Measurements from ENCODE around the gene COX7B2.
A peak's percentile ranks its signal among the peaks of the same experiment; 100 is the strongest.

The COX7B2 gene

DNA sequence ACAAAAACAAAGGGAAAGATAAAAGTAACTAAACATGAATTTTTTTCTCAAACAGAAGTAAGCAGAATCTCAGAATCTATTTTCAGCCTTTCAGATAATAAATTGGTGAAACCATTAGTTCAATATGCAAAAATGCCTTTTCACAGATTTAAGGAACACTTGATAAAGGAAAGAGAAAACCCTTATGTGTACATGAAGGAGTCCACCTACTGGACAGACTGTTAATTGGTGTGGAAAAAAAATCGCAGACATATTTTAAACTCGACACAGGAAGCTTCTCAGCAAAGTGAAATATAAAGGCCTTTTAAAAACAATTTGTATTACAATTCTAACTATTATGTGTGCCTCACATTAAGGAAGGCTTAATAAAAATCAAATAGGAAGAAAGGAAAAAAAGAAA is 22.3 kb downstream of the COX7B2 start:
- no peak for DNase-seq

DNA sequence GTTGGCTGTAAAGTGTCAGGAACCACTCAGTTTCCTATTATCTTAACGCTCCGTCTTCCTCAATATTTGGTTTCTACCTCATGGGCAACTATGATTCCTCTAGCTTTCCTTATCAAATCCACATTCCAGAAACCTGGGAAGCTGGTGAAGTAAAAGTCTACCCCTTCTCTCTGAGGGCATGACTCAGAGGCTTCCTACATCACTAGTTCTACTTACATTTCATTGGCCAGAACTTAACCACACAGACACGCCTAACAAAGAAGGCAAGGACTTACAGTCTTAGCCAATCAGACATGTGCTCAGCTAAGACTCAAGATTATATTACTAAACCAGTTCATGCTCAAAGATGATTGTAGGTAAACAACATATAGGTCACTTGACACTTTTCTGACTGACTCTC is 30.4 kb downstream of the COX7B2 start:
- DNase-seq = no peak

GRCh38 chr4:46874811-46875210 is 34.2 kb downstream of the COX7B2 start:
- DNase-seq = no peak

- DNase-seq = no peak
Observed at GRCh38 chr4:46870411-46870810, 38.6 kb downstream of the COX7B2 start.

- DNase-seq = no peak
Observed at GRCh38 chr4:46856333-46856732, 52.7 kb downstream of the COX7B2 start.

- DNase-seq = no peak
Observed at GRCh38 chr4:46852800-46853199, 56.2 kb downstream of the COX7B2 start.

GRCh38 chr4:46850026-46850425 is 59.0 kb downstream of the COX7B2 start:
- no peak for DNase-seq

GRCh38 chr4:46844325-46844917 is 64.6 kb downstream of the COX7B2 start:
- peak; percentile 55 for DNase-seq

GRCh38 chr4:46839128-46839527 is 69.9 kb downstream of the COX7B2 start:
- DNase-seq = peak; percentile 10

- DNase-seq = no peak
Observed at GRCh38 chr4:46837639-46838038, 71.4 kb downstream of the COX7B2 start.

DNA sequence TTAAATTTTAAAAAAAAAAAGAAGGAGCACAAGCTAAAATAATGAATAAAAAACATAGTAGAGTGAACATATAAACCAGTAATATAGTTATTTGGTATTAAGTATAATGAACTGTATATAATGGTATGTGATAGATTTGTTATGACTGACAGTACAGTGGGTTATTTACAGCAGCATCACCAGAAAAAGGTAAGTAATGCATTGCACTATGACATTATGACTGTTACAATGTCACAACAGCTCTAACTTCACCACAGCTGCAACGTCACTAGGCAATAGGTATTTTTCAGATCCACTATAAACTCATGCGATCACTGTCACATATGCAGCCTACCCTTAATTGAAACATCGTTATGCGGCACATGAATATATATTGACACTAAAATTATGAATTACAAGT is 72.5 kb downstream of the COX7B2 start:
- DNase-seq = no peak

GRCh38 chr4:46830971-46831454 is 78.0 kb downstream of the COX7B2 start:
- DNase-seq = no peak

DNA sequence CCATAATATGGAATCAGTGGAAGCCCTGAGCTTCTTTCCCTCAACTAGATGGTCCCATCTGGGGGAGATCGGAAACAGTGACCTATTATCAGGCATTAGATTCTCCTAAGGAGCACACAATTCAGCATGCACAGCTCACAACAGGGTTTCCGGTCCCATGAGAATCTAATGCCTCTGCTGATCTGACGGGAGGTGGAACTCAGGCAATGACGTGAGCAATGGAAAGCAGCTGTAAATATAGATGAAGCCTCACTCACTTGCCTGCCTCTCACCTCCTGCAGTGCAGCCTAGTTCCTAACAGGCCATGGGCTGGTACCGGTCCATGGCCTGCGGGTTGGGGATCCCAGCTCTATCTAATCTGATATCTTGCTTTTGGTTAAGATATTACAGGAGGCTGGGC is 88.9 kb downstream of the COX7B2 start:
- DNase-seq = no peak

GRCh38 chr4:46819095-46819494 is 90.0 kb downstream of the COX7B2 start:
- no peak for DNase-seq

- no peak for DNase-seq
Observed at GRCh38 chr4:46818604-46819003, 90.4 kb downstream of the COX7B2 start.

- DNase-seq = no peak
Observed at GRCh38 chr4:46817806-46818205, 91.2 kb downstream of the COX7B2 start.

DNA sequence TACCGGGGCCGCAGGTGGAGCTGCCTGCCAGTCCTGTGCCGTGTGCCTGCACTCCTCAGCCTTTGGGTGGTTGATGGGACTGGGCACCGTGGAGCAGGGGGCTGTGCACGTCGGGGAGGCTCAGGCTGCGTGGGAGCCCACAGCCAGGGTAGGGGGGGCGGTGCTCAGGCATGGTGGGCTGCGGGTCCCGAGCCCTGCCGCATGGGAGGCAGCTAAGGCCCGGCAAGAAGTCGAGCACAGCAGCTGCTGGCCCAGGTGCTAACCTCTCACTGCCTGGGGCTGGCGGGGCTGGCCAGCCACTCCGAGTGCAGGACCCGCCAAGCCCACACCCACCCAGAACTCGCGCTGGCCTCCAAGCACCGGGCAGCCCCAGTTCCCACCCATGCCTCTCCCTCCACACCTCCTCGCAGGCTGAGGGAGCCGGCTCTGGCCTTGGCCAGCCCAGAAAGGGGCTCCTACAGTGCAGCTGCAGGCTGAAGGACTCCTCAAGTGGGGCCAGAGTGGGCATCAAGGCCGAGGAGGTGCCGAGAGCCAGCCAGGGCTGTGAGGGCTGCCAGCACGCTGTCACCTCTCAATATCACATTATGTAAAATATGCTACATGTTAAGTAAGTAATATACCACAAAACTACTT is 104.1 kb downstream of the COX7B2 start:
- DNase-seq = no peak

DNA sequence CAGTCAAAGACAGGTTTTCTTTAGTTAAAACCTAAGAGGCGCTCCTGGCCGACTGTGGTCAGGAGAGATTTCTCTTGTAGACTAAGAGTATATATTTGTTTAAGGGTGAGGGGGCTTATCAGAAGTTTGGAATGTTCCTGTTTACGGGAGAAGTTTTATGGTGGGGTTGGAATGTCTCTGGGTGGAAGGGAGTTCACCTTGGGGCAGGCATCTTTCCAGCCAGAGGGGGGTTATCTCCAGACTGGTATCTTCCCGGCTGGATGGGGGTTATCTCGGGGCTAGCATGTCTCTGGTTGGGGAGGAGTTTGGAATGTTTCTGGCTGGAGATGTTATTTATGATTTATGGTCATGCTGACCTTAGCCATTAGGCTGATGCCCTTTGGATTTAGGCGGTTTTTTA is 116.0 kb downstream of the COX7B2 start:
- no peak for DNase-seq

- no peak for DNase-seq
Observed at GRCh38 chr4:46781434-46782092, 127.5 kb downstream of the COX7B2 start.

GRCh38 chr4:46765465-46765864 is 143.6 kb downstream of the COX7B2 start:
- DNase-seq = no peak

- DNase-seq = no peak
Observed at GRCh38 chr4:46730075-46730474, 179.0 kb downstream of the COX7B2 start.

DNA sequence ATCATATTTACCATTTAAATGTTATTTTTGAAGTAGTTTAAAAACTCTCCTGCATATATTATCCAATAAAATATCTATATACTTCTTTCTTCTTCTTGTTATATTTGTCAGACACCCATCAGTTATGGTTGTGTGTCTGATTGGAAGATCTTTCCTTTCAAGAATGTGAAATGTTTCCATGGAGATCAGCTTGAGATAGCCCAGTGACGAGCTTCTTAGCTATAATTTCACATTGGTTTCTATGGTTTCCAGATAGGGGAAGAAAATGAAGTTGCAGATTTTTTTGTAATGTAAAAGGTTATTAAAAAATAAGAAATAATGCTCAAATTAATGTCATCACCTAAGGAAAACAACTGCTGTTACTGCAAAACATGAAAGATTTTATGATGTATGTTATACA is 189.0 kb downstream of the COX7B2 start:
- no peak for DNase-seq

DNA sequence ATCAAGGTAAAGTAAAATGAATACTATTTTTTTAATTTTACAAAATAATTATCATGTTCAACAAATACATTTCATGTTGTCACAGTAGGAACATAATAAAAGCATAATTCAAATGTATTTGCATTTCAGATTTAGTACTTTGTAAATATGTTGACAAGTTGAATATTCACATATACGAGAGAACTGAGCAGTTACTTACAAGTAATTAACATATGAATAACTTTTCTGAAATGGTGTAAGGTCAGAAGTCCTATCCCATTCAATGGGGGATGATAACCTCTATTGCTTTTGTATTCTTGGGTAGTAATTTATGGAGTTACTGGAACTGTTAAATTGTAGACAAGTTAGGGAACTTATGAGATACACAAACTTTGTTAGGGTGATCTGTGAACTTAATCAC is 191.1 kb downstream of the COX7B2 start:
- no peak for DNase-seq

- no peak for DNase-seq
Observed at GRCh38 chr4:46715468-46715867, 193.6 kb downstream of the COX7B2 start.

Measured in CD4-positive, alpha-beta T cell treated with Interleukin-17A for 1 hour (primary cell).